Activated T-helper 2 cell treated with anti-CD3 and anti-CD28 coated beads, Interferon-gamma antibody, Interleukin-2, Interleukin-4, amounts not matched to agents 10 μg/mL and 5 μg/mL and 100 μg/mL, durations not matched to agents 14 hours and 24 hours and 36 hours (primary cell): ENCODE data around the gene SAMD11. TPM values are rescaled to one million over a fixed set of nuclear protein-coding genes. Genes with fewer than 3 reads are reported as not detected.
"Not testable (repeated sequence)": the region's sequence is repeated elsewhere in the genome, so short reads cannot be mapped to it uniquely, and the experiment has no call there.

ENCODE experiments used
- DNase-seq: peaks from one replicate; pipeline ENCODE4 v3.0.0; 2021; ENCODE audit warnings: low spot score
- H3K27ac Mint-ChIP-seq: one replicate; pipeline ENCODE4 v1.8.0; 2021; ENCODE audit warnings: mixed read lengths
- H3K27me3 Mint-ChIP-seq: one replicate; pipeline ENCODE4 v1.8.0; 2021; ENCODE audit warnings: low read depth, mixed read lengths
- H3K36me3 Mint-ChIP-seq: one replicate; pipeline ENCODE4 v1.8.0; 2021; ENCODE audit warnings: low read depth, mixed read lengths
- H3K4me1 Mint-ChIP-seq: one replicate; pipeline ENCODE4 v1.8.0; 2021; ENCODE audit warnings: low read depth, mixed read lengths
- H3K4me3 Mint-ChIP-seq: one replicate; pipeline ENCODE4 v1.8.0; 2021; ENCODE audit warnings: low read depth, mild to moderate bottlenecking, moderate library complexity, mixed read lengths
- H3K9me3 Mint-ChIP-seq: one replicate; pipeline ENCODE4 v1.8.0; 2021; ENCODE audit warnings: mixed read lengths
- intact Hi-C: fragments of 100-400 bp; cut with micrococcal nuclease; formaldehyde crosslinking; loops from one replicate; pipeline ENCODE4 v1.15.1; 2023
- total RNA-seq: library from RNA; stranded (reverse); gene quantifications from 2 replicates; pipeline ENCODE4 v1.2.3, GENCODE V29; 2022

The SAMD11 gene
- total RNA-seq, 1 donor from 2014 or later = not detected

- H3K27ac Mint-ChIP-seq = no peak overlapping the region
- no peak overlapping the region for H3K4me3 Mint-ChIP-seq
- H3K36me3 Mint-ChIP-seq = no peaks in the 10 kb centered on the region
These were observed 57.1 kb downstream of the SAMD11 start for GRCh38 chr1:980602-981395.

GRCh38 chr1:981491-981954 lies 57.8 kb downstream of the SAMD11 start:
- Mint-ChIP-seq H3K4me3 (no peak overlapping the region), H3K36me3 (no peaks in the 10 kb centered on the region), H3K4me1 (peaks cover 2% of the 10 kb centered on the region), H3K27me3 (peaks cover 15% of the 10 kb centered on the region), H3K27ac (no peak overlapping the region), H3K9me3 (no peaks in the 10 kb centered on the region)
- intact Hi-C loops = no loop called here
- DNase-seq = no peak

More at GRCh38 chr1:980602-981395, 57.1 kb downstream of the SAMD11 start:
- DNase-seq = no peak
- intact Hi-C loops = no loop called here
- peaks cover 16% of the 10 kb centered on the region for H3K27me3 Mint-ChIP-seq
- H3K9me3 Mint-ChIP-seq = no peaks in the 10 kb centered on the region
- H3K4me1 Mint-ChIP-seq = peaks cover 2% of the 10 kb centered on the region

GRCh38 chr1:981955-982558 lies 58.3 kb downstream of the SAMD11 start, which contains the start of gene PERM1:
Gene PERM1 (minus strand): TSS chr1:982093. CDS start chr1:981029, 1,064 bp downstream.
- H3K36me3 Mint-ChIP-seq = no peaks in the 10 kb centered on the region
- intact Hi-C loops = no loop called here
- H3K4me1 Mint-ChIP-seq = peaks cover 2% of the 10 kb centered on the region
- H3K27ac Mint-ChIP-seq = no peak within 1 kb of the TSS
- no peak for DNase-seq
- no peak within 1 kb of the TSS for H3K4me3 Mint-ChIP-seq
- peaks cover 15% of the 10 kb centered on the region for H3K27me3 Mint-ChIP-seq
- no peaks in the 10 kb centered on the region for H3K9me3 Mint-ChIP-seq

- DNase-seq = no peak
- intact Hi-C loops = no loop called here
- H3K9me3 Mint-ChIP-seq = no peaks in the 10 kb centered on the region
- H3K4me3 Mint-ChIP-seq = no peak overlapping the region
- H3K27ac Mint-ChIP-seq = no peak overlapping the region
- no peaks in the 10 kb centered on the region for H3K36me3 Mint-ChIP-seq
- H3K4me1 Mint-ChIP-seq = peaks cover 2% of the 10 kb centered on the region
- H3K27me3 Mint-ChIP-seq = peaks cover 15% of the 10 kb centered on the region
These were observed 59.2 kb downstream of the SAMD11 start for GRCh38 chr1:982765-983436.

- H3K27ac Mint-ChIP-seq = no peak overlapping the region
- no peaks in the 10 kb centered on the region for H3K36me3 Mint-ChIP-seq
- H3K27me3 Mint-ChIP-seq = peaks cover 22% of the 10 kb centered on the region
- no peaks in the 10 kb centered on the region for H3K4me1 Mint-ChIP-seq
- intact Hi-C loops = loop anchor here (2.0 kb wide), 1 partner anchor 79 kb away; no protein-coding TSS in a partner anchor
- no peaks in the 10 kb centered on the region for H3K9me3 Mint-ChIP-seq
- no peak for DNase-seq
- no peak overlapping the region for H3K4me3 Mint-ChIP-seq
These were observed 60.2 kb downstream of the SAMD11 start for GRCh38 chr1:983798-984475.

- intact Hi-C loops = loop anchor here (2.0 kb wide), 1 partner anchor 78 kb away; no protein-coding TSS in a partner anchor
- DNase-seq = no peak
- Mint-ChIP-seq H3K27ac (no peak overlapping the region), H3K4me1 (no peaks in the 10 kb centered on the region), H3K9me3 (no peaks in the 10 kb centered on the region), H3K27me3 (peaks cover 26% of the 10 kb centered on the region), H3K36me3 (no peaks in the 10 kb centered on the region), H3K4me3 (no peak overlapping the region)
These were observed 60.7 kb downstream of the SAMD11 start for GRCh38 chr1:984476-984814.

GRCh38 chr1:985126-985525 lies 61.4 kb downstream of the SAMD11 start:
- intact Hi-C loops = loop anchor here (2.0 kb wide), 1 partner anchor 78 kb away; no protein-coding TSS in a partner anchor
- DNase-seq = no peak
- H3K27me3 Mint-ChIP-seq = peaks cover 26% of the 10 kb centered on the region
- H3K36me3 Mint-ChIP-seq = no peaks in the 10 kb centered on the region
- H3K9me3 Mint-ChIP-seq = no peaks in the 10 kb centered on the region
- H3K4me1 Mint-ChIP-seq = no peaks in the 10 kb centered on the region
- no peak overlapping the region for H3K4me3 Mint-ChIP-seq
- no peak overlapping the region for H3K27ac Mint-ChIP-seq

- H3K4me1 Mint-ChIP-seq, H3K36me3 Mint-ChIP-seq, H3K4me3 Mint-ChIP-seq, DNase-seq, H3K9me3 Mint-ChIP-seq, intact Hi-C loops, H3K27ac Mint-ChIP-seq: not testable (repeated sequence)
- peaks cover 32% of the 10 kb centered on the region for H3K27me3 Mint-ChIP-seq
These were observed 64.3 kb downstream of the SAMD11 start for GRCh38 chr1:988061-988460.

GRCh38 chr1:991275-991674 lies 67.6 kb downstream of the SAMD11 start:
- H3K9me3 Mint-ChIP-seq, H3K36me3 Mint-ChIP-seq, H3K4me3 Mint-ChIP-seq, intact Hi-C loops, H3K27ac Mint-ChIP-seq, DNase-seq, H3K4me1 Mint-ChIP-seq: not testable (repeated sequence)
- H3K27me3 Mint-ChIP-seq = peaks cover 29% of the 10 kb centered on the region

GRCh38 chr1:991895-992294 lies 68.2 kb downstream of the SAMD11 start:
- Mint-ChIP-seq H3K9me3 (peaks cover 9% of the 10 kb centered on the region), H3K36me3 (no peaks in the 10 kb centered on the region), H3K4me1 (peaks cover 6% of the 10 kb centered on the region), H3K27ac (no peak overlapping the region), H3K27me3 (peaks cover 30% of the 10 kb centered on the region), H3K4me3 (no peak overlapping the region)
- DNase-seq = no peak
- intact Hi-C loops = no loop called here

GRCh38 chr1:992362-992761 lies 68.6 kb downstream of the SAMD11 start:
- intact Hi-C loops = no loop called here
- peaks cover 6% of the 10 kb centered on the region for H3K4me1 Mint-ChIP-seq
- no peaks in the 10 kb centered on the region for H3K36me3 Mint-ChIP-seq
- no peak for DNase-seq
- no peak overlapping the region for H3K27ac Mint-ChIP-seq
- H3K27me3 Mint-ChIP-seq = peaks cover 34% of the 10 kb centered on the region
- peaks cover 9% of the 10 kb centered on the region for H3K9me3 Mint-ChIP-seq
- no peak overlapping the region for H3K4me3 Mint-ChIP-seq

- intact Hi-C loops = no loop called here
- DNase-seq = no peak
- peaks cover 6% of the 10 kb centered on the region for H3K4me1 Mint-ChIP-seq
- no peak overlapping the region for H3K4me3 Mint-ChIP-seq
- H3K27ac Mint-ChIP-seq = no peak overlapping the region
- no peaks in the 10 kb centered on the region for H3K36me3 Mint-ChIP-seq
- peaks cover 32% of the 10 kb centered on the region for H3K27me3 Mint-ChIP-seq
- H3K9me3 Mint-ChIP-seq = peaks cover 9% of the 10 kb centered on the region
These were observed 69.8 kb downstream of the SAMD11 start for GRCh38 chr1:993379-993995.
